ENCODE results near the gene LMAN1L. TPM values are rescaled to one million over a fixed set of nuclear protein-coding genes. Genes with fewer than 3 reads are reported as not detected.

LMAN1L gene
- total RNA-seq, 1 donor from 2014 or later, result not detected

Other genes with a start within 250 kb of the LMAN1L start
- 35.0 and 53.5 TPM in 2 replicates for gene CLK3, start 197.0 kb upstream of the LMAN1L start, total RNA-seq
- gene EDC3, start 116.8 kb upstream of the LMAN1L start, total RNA-seq, result 13.0 and 21.7 TPM in 2 replicates
- 21.6 and 39.8 TPM in 2 replicates for gene CYP1A1, start 87.3 kb upstream of the LMAN1L start, total RNA-seq
- gene CYP1A2, start 64.0 kb upstream of the LMAN1L start, total RNA-seq, result under 0.01 TPM in 2 replicates
- 27.9 and 43.1 TPM in 2 replicates for gene CSK, start 30.8 kb upstream of the LMAN1L start, total RNA-seq
- gene CPLX3, start 13.8 kb downstream of the LMAN1L start, total RNA-seq, result not detected in 2 replicates
- gene ULK3, start 30.3 kb downstream of the LMAN1L start, total RNA-seq, result 15.9 and 25.8 TPM in 2 replicates
- gene SCAMP2, start 60.5 kb downstream of the LMAN1L start, total RNA-seq, result 12.3 and 24.3 TPM in 2 replicates
- 24.3 and 38.9 TPM in 2 replicates for gene MPI, start 77.2 kb downstream of the LMAN1L start, total RNA-seq
- gene FAM219B, start 94.0 kb downstream of the LMAN1L start, total RNA-seq, result 29.8 and 48.0 TPM in 2 replicates
- gene COX5A, start 125.2 kb downstream of the LMAN1L start, total RNA-seq, result 57.8 and 82.1 TPM in 2 replicates
- gene RPP25, start 143.9 kb downstream of the LMAN1L start, total RNA-seq, result 20.0 and 45.1 TPM in 2 replicates
- 13.1 and 18.1 TPM in 2 replicates for gene SCAMP5, start 182.7 kb downstream of the LMAN1L start, total RNA-seq
- gene PPCDC, start 210.8 kb downstream of the LMAN1L start, total RNA-seq, result 9.6 and 11.6 TPM in 2 replicates